Bronchial epithelial cell (primary cell): ENCODE measurements around the gene ADAMTS12. TPM values are rescaled to one million over a fixed set of nuclear protein-coding genes. Genes with fewer than 3 reads are reported as not detected.

Source experiments
- DNase-seq: peaks from one replicate; pipeline ENCODE4 v3.0.0-alpha.2; 2010; ENCODE audit warnings: low read depth
- FAIRE-seq: peaks from 2 replicates; lab custom pipeline; 2011; peaks lifted over from hg19 to GRCh38; lab: Jason Lieb, UNC
- H3K27me3 ChIP-seq: 2 replicates; pipeline ENCODE4 v1.5.1; 2011; ENCODE audit warnings: low read length; ENCODE audit not compliant: control insufficient read depth, insufficient read depth
- H3K36me3 ChIP-seq: 2 replicates; pipeline ENCODE4 v1.5.1; 2011; ENCODE audit warnings: low read length; ENCODE audit not compliant: control insufficient read depth, insufficient read depth
- H3K4me3 ChIP-seq: 2 replicates; pipeline ENCODE4 v1.5.1; 2011; ENCODE audit warnings: mild to moderate bottlenecking, low read depth, low read length, control low read depth
- CTCF ChIP-seq: IDR thresholded peaks from 2 replicates; pipeline ENCODE4 v1.5.1; 2011; ENCODE audit warnings: mild to moderate bottlenecking, moderate library complexity, low read length, control low read depth, inconsistent platforms; ENCODE audit not compliant: insufficient read depth, severe bottlenecking
- total RNA-seq: library from RNA; depleted of rRNA; stranded (reverse); fragments of >200 nt; gene quantifications from 2 replicates; pipeline ENCODE4 v1.2.1, GENCODE V29; 2014

Gene ADAMTS12
- total RNA-seq, 1 donor from 2014 or later: 0.26 TPM

GRCh38 chr5:33579789-33580188 lies 312.0 kb downstream of the ADAMTS12 start:
- no peak for FAIRE-seq
- TF ChIP-seq CTCF: no peak

GRCh38 chr5:33579152-33579551 lies 312.6 kb downstream of the ADAMTS12 start:
- Histone ChIP-seq H3K27me3 (no peaks in the 10 kb centered on the region), H3K36me3 (no peaks in the 10 kb centered on the region), H3K4me3 (no peak overlapping the region)
- no peak for DNase-seq
- TF ChIP-seq CTCF: no peak
- no peak for FAIRE-seq

More at GRCh38 chr5:33579789-33580188, 312.0 kb downstream of the ADAMTS12 start:
- Histone ChIP-seq H3K27me3 (no peaks in the 10 kb centered on the region), H3K4me3 (no peak overlapping the region), H3K36me3 (no peaks in the 10 kb centered on the region)
- no peak for DNase-seq

- no peak for DNase-seq
- Histone ChIP-seq H3K27me3 (no peaks in the 10 kb centered on the region), H3K36me3 (no peaks in the 10 kb centered on the region), H3K4me3 (no peak overlapping the region)
- no peak for FAIRE-seq
- TF ChIP-seq CTCF: no peak
Observed at GRCh38 chr5:33576726-33577590, 314.8 kb downstream of the ADAMTS12 start.

GRCh38 chr5:33565324-33565723 lies 326.5 kb downstream of the ADAMTS12 start:
- DNase-seq (no peak), FAIRE-seq (no peak)
- TF ChIP-seq CTCF: no peak
- H3K4me3 ChIP-seq: no peak overlapping the region
- H3K36me3 ChIP-seq: no peaks in the 10 kb centered on the region
- H3K27me3 ChIP-seq: no peaks in the 10 kb centered on the region

GRCh38 chr5:33563983-33564908 lies 327.5 kb downstream of the ADAMTS12 start:
- Histone ChIP-seq H3K36me3 (no peaks in the 10 kb centered on the region), H3K4me3 (no peak overlapping the region), H3K27me3 (no peaks in the 10 kb centered on the region)
- DNase-seq: no peak
- no peak for TF ChIP-seq CTCF
- no peak for FAIRE-seq
